ENCODE data around the gene FNDC7. TPM values are rescaled to one million over a fixed set of nuclear protein-coding genes. Genes with fewer than 3 reads are reported as not detected.

FNDC7 gene
- total and polyA plus RNA-seq, 10 of the 15 experiments (the other 5 are each of a cell fraction or from before 2014, with no cell fraction given): not detected

DNA sequence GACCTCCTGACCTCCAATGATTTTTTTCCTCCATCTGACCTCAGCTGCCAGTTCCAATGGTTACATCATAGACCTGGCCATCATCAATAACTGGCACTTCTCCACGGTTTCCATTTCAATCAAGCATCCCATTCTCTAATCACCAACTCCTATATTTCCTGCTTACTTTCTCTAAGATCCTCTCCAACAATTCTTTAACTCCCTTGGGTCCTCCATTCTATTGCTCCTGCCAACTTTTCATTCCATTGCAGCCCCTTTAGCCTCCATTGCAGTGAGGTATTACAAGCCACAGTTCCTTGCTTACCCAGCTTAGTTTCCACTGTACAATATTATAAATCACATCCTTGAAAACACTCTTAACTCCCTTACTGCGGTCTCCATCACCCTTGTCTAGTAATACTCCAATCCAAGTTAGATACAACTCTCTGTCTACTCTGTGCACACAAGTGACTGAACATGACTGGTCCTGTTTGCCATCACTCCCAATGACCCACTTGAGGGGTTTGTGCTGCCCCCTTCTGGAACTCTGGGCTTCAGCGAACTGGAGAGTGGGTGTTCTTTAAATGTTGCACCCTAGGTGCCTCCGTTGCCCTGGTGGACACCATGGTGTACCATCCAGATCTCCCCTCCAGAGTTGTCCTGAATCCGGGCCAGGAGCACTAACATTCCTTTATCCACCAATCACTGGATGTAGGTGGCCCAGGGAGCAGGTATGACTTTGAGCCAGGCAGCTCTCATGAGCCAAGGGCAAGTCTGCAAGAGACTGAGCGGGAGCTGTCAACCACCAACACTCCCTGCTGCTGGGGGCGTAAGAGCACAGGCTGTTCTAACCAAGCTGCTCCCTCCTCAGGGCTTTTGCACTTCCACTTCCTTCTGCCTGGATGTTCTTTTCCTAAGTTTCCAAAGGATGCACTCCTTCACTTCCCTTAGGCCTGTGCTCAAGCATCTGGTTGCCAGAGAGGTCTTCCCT is 3.7 kb upstream of the FNDC7 start:
- Histone ChIP-seq H3K4me1 (ENCODE audit: control insufficient read depth, insufficient read depth, low read length) (peaks cover 1% of the 10 kb centered on the region; the same call in 1 of the 2 replicates), H3K9ac (ENCODE audit: control insufficient read depth, insufficient read depth, low read length) (no peak overlapping the region), H3K27me3 (replicated peaks in 1 of 2; ENCODE audit: control insufficient read depth in 2 of 2, insufficient read depth in 2 of 2, low read length in 1 of 2) (no peaks in the 10 kb centered on the region; a peak in 1 of 4 replicates), H3K36me3 (ENCODE audit: control insufficient read depth in 2 of 2, insufficient read depth in 2 of 2, low read length in 1 of 2) (no peaks in the 10 kb centered on the region), H3K27ac (ENCODE audit: control insufficient read depth, insufficient read depth) (no peak overlapping the region), H2AFZ (ENCODE audit: control insufficient read depth, low read depth, low read length) (no peak overlapping the region), H4K20me1 (ENCODE audit: control insufficient read depth, insufficient read depth) (no peaks in the 10 kb centered on the region), H3K79me2 (ENCODE audit: control insufficient read depth, insufficient read depth, low read length) (no peaks in the 10 kb centered on the region), H3K4me3 (no peak overlapping the region), H3K4me2 (ENCODE audit: control insufficient read depth, insufficient read depth) (no peak overlapping the region), H3K9me3 (replicated peaks; ENCODE audit: control insufficient read depth, insufficient read depth, low read length) (no peaks in the 10 kb centered on the region)
- intact Hi-C loops (cut with micrococcal nuclease; ENCODE audit: unreplicated experiment): loop anchor here (5.0 kb wide), 1 partner anchor 197 kb away; no protein-coding TSS in a partner anchor
- no TSS peak for BruUV-seq (replicated peaks)
- TF ChIP-seq, protein P1, sequence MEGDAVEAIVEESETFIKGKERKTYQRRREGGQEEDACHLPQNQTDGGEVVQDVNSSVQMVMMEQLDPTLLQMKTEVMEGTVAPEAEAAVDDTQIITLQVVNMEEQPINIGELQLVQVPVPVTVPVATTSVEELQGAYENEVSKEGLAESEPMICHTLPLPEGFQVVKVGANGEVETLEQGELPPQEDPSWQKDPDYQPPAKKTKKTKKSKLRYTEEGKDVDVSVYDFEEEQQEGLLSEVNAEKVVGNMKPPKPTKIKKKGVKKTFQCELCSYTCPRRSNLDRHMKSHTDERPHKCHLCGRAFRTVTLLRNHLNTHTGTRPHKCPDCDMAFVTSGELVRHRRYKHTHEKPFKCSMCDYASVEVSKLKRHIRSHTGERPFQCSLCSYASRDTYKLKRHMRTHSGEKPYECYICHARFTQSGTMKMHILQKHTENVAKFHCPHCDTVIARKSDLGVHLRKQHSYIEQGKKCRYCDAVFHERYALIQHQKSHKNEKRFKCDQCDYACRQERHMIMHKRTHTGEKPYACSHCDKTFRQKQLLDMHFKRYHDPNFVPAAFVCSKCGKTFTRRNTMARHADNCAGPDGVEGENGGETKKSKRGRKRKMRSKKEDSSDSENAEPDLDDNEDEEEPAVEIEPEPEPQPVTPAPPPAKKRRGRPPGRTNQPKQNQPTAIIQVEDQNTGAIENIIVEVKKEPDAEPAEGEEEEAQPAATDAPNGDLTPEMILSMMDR (IDR thresholded peaks at IDR 0.05 in 2 of 3, conservative IDR thresholded peaks at IDR 0.05 in 1 of 3; ENCODE audit: control insufficient read depth in 2 of 3, extremely low read depth in 1 of 3, insufficient read depth in 1 of 3, low read depth in 3 of 3, low read length in 3 of 3): peak; percentile 33 to 58 (median 36)
- TF ChIP-seq BCL11A (IDR thresholded peaks at IDR 0.05; ENCODE audit: low read depth, low read length) (no peak), NFXL1 (IDR thresholded peaks at IDR 0.05; ENCODE audit: borderline replicate concordance) (no peak), SREBF1 (IDR thresholded peaks at IDR 0.05; ENCODE audit: low read length) (no peak), NR2C2 (IDR thresholded peaks at IDR 0.05; ENCODE audit: borderline replicate concordance, control insufficient read depth, insufficient read length, low read depth) (no peak), MYC (IDR thresholded peaks at IDR 0.05; ENCODE audit: insufficient read depth, insufficient read length, insufficient replicate concordance, low read length, severe bottlenecking) (no peak), KAT2A (conservative IDR thresholded peaks at IDR 0.05; ENCODE audit: control insufficient read depth, low read depth, low read length) (no peak), SMC3 (IDR thresholded peaks at IDR 0.05; ENCODE audit: borderline replicate concordance, low read length) (peak; percentile 36; the same call in 1 of the 2 replicates), RAD21 (IDR thresholded peaks at IDR 0.05; ENCODE audit: insufficient read depth, low read depth, low read length) (peak; percentile 47), TARDBP (IDR thresholded peaks at IDR 0.05; ENCODE audit: borderline replicate concordance) (no peak), EGR1 (IDR thresholded peaks at IDR 0.05; ENCODE audit: borderline replicate concordance in 1 of 2, low read depth in 2 of 2, low read length in 2 of 2) (no peak), POLR2AphosphoS5 (IDR thresholded peaks at IDR 0.05; ENCODE audit: low read length) (no peak), HCFC1 (IDR thresholded peaks at IDR 0.05; ENCODE audit: low read length) (no peak)
- TF ChIP-seq, protein P2, sequence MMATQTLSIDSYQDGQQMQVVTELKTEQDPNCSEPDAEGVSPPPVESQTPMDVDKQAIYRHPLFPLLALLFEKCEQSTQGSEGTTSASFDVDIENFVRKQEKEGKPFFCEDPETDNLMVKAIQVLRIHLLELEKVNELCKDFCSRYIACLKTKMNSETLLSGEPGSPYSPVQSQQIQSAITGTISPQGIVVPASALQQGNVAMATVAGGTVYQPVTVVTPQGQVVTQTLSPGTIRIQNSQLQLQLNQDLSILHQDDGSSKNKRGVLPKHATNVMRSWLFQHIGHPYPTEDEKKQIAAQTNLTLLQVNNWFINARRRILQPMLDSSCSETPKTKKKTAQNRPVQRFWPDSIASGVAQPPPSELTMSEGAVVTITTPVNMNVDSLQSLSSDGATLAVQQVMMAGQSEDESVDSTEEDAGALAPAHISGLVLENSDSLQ (IDR thresholded peaks at IDR 0.05): peak; percentile 69
- TF ChIP-seq, protein P3, sequence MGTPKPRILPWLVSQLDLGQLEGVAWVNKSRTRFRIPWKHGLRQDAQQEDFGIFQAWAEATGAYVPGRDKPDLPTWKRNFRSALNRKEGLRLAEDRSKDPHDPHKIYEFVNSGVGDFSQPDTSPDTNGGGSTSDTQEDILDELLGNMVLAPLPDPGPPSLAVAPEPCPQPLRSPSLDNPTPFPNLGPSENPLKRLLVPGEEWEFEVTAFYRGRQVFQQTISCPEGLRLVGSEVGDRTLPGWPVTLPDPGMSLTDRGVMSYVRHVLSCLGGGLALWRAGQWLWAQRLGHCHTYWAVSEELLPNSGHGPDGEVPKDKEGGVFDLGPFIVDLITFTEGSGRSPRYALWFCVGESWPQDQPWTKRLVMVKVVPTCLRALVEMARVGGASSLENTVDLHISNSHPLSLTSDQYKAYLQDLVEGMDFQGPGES (IDR thresholded peaks at IDR 0.05): no peak
- TF ChIP-seq, protein P4, sequence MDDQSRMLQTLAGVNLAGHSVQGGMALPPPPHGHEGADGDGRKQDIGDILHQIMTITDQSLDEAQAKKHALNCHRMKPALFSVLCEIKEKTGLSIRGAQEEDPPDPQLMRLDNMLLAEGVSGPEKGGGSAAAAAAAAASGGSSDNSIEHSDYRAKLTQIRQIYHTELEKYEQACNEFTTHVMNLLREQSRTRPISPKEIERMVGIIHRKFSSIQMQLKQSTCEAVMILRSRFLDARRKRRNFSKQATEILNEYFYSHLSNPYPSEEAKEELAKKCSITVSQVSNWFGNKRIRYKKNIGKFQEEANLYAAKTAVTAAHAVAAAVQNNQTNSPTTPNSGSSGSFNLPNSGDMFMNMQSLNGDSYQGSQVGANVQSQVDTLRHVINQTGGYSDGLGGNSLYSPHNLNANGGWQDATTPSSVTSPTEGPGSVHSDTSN (IDR thresholded peaks at IDR 0.05; ENCODE audit: insufficient replicate concordance, low read depth, low read length): peak; percentile 27
- in situ Hi-C loops (cut with MboI): no loop called here
- RAD21 ChIA-PET (ENCODE audit: unreplicated experiment): no interaction called here
- SMC1A ChIA-PET (ENCODE audit: uncharacterized antibody, unreplicated experiment): interaction anchor here (1.1 to 1.9 kb wide), 4 partner anchors 11 to 65 kb away, joined by 3 to 10 read pairs (median 6); partner anchors contain the start of gene PRPF38B
- CTCF ChIA-PET: interaction anchor here (0.6 to 3.2 kb wide), 7 partner anchors 9 to 198 kb away, joined by 3 to 10 read pairs (median 3); partner anchors contain the start of gene PRPF38B
- WGBS (ENCODE audit: insufficient coverage, insufficient replicate concordance, low lambda C conversion rate, missing lambda C conversion rate): 42% methylated on average over 7 of the region's 7 CpGs
- DNase-seq (ENCODE audit: low read depth, low spot score) (no peak), ATAC-seq (peak; percentile 86), FAIRE-seq (peak; percentile 52)
- POLR2A ChIA-PET: interaction anchor here (2.0 kb wide), 1 partner anchor 17 kb away, joined by 7 read pairs; the partner anchor contains the start of gene PRPF38B
